GM10266 (cell line): ENCODE measurements around the gene CARMIL3.

ENCODE experiments used
- DNase-seq: peaks from one replicate; pipeline ENCODE4 v3.0.0; 2012; ENCODE audit errors: extremely low spot score
- CTCF ChIP-seq: IDR thresholded peaks from 2 replicates; pipeline ENCODE4 v1.5.1; 2012; ENCODE audit warnings: mild to moderate bottlenecking, low read depth; ENCODE audit not compliant: control insufficient read depth, insufficient read depth; ENCODE audit errors: missing control alignments

CARMIL3 gene

GRCh38 chr14:24056800-24057184, 5.0 kb downstream of the CARMIL3 start:
- no peak for TF ChIP-seq CTCF
- no peak for DNase-seq

GRCh38 chr14:24057271-24057670, 5.5 kb downstream of the CARMIL3 start:
- TF ChIP-seq CTCF = no peak
- DNase-seq = no peak

- no peak for TF ChIP-seq CTCF
- DNase-seq = no peak
These were observed 6.1 kb downstream of the CARMIL3 start for GRCh38 chr14:24057867-24058259.

GRCh38 chr14:24058260-24058950, 6.6 kb downstream of the CARMIL3 start:
- peak; percentile 92 for TF ChIP-seq CTCF
- peak; percentile 86 for DNase-seq

- no peak for DNase-seq
- TF ChIP-seq CTCF = no peak
These were observed 7.2 kb downstream of the CARMIL3 start for GRCh38 chr14:24058951-24059475.

- no peak for DNase-seq
- no peak for TF ChIP-seq CTCF
These were observed 8.1 kb downstream of the CARMIL3 start for GRCh38 chr14:24059841-24060388.

- no peak for DNase-seq
- no peak for TF ChIP-seq CTCF
These were observed 8.6 kb downstream of the CARMIL3 start for GRCh38 chr14:24060443-24060842.
